AG09309 (cell line): Measurements from ENCODE around the gene TRIM38.

Experiments used
- DNase-seq: peaks from one replicate; pipeline ENCODE4 v3.0.0-alpha.2; 2010; ENCODE audit warnings: low read depth
- H3K4me3 ChIP-seq: 2 replicates; pipeline ENCODE4 v1.5.1; 2011; ENCODE audit warnings: mild to moderate bottlenecking, low read depth, low read length, moderate library complexity; ENCODE audit not compliant: control insufficient read depth
- TF ChIP-seq, protein P1 (sequence below): IDR thresholded peaks from 2 replicates; pipeline ENCODE4 v1.5.1; 2011; ENCODE audit warnings: mild to moderate bottlenecking, low read depth, low read length, inconsistent platforms; ENCODE audit not compliant: insufficient read depth, control insufficient read depth; ENCODE audit errors: missing control alignments

TRIM38 gene

DNA sequence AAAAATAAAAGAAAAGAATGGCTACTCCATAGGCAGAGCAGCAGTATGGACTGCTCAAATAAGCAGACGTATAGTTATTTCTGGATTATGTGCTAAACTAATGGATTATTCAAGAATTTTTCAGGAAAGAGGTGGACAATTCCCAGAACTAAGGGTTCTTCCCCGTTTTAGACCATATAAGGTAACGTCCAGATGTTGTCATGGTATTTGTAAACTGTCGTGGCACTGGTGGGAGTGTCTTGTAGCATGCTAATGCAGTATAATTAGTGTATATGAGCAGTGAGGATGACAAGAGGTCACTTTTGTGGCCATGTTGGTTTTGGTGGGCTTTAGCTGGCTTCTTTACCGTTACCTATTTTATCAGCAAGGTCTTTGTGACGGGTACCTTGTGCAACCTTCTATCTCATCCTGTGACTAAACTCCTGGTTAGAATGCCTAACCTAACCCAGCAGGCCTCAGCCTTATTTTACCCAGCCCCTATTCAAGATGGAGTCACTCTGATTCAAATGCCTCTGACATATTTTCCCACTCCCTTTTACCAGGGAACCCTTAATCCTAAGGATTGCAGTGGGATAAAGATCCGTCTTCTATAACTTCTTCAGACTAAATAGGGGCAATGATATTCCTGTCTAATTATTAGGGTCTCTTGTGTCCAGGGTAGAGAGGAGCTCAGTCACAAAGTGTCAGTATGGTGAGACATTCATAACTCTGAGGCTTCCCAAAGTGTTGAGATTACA is 11.1 kb upstream of the TRIM38 start:
- TF ChIP-seq, protein P1, sequence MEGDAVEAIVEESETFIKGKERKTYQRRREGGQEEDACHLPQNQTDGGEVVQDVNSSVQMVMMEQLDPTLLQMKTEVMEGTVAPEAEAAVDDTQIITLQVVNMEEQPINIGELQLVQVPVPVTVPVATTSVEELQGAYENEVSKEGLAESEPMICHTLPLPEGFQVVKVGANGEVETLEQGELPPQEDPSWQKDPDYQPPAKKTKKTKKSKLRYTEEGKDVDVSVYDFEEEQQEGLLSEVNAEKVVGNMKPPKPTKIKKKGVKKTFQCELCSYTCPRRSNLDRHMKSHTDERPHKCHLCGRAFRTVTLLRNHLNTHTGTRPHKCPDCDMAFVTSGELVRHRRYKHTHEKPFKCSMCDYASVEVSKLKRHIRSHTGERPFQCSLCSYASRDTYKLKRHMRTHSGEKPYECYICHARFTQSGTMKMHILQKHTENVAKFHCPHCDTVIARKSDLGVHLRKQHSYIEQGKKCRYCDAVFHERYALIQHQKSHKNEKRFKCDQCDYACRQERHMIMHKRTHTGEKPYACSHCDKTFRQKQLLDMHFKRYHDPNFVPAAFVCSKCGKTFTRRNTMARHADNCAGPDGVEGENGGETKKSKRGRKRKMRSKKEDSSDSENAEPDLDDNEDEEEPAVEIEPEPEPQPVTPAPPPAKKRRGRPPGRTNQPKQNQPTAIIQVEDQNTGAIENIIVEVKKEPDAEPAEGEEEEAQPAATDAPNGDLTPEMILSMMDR: no peak
- no peak overlapping the region for H3K4me3 ChIP-seq
- DNase-seq: no peak

DNA sequence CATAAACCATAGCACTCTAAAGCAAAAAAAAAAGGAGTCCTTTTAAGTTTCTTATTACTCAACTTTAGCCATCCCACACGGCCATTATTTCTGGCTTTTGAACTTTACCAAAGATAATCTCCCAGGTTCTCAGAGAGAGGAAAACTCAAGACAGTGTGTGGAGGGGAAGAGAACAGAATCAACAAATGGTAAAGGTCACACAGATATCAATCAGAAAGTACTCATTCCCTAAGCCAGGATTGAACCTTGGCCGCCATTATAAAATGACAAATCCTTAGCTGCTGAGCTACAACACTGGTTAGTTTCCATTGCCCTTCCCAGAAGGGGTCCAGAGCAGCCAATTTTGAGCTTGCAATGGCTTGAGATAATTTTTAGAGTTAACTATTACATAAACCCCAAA is 10.1 kb upstream of the TRIM38 start:
- H3K4me3 ChIP-seq: no peak overlapping the region
- TF ChIP-seq, protein P1: no peak
- DNase-seq: no peak

DNA sequence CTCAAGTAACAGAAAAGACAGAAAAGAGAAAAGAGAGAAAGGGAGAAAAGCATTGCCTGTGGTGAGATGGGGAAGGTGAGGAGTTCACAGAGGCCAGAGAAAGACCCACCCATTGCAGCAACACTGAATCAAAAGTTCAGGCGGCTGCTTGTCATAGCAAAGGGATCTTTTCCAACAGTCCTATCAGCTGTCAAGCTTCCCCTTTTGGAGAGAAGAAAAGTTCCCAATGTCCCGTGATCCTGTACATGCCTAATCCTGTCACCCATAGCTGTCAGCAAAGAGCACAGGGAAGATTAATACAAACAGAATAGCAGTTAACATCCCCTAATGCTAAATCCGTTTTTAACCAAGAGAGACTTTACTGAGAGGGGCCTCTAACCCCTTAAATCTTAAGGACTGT is 8.9 kb upstream of the TRIM38 start:
- DNase-seq: no peak
- TF ChIP-seq, protein P1: no peak
- H3K4me3 ChIP-seq: no peak overlapping the region

DNA sequence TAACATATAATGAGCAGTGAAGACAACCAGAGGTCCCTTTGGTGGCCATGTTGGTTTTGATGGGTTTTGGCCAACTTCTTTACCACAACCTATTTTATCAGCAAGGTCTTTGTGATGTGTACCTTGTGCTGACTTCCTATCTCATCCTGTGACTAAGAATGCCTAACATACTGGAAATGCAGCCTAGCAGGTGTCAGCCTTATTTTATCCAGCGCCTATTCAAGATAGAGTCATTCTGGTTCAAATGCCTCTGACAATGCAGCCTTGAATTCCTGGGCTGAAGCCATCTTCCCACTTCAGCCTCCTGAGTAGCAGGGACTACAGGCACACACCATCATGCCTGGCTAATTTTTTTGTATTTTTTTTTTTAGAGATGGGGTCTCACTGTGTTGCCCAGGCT is 7.8 kb upstream of the TRIM38 start:
- TF ChIP-seq, protein P1: no peak

DNA sequence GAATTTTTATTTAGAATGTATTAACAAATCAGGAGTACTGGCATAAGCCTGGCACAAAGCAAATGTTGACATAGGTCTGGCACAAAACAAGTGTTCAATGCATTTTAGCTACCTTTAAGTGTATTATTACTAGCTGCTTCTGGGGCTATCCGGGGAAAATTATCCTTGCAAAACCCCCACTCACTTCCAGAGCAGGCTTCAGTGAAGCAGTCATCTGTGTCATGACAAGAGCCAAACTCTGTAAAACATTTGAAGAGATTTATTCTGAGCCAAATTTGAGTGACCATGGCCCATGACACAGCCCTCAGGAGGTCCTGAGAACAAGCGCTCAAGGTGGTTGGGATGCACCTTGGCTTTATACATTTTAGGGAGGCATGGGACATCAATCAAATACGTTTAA is 6.4 kb upstream of the TRIM38 start:
- no peak for DNase-seq
- H3K4me3 ChIP-seq: no peak overlapping the region
- TF ChIP-seq, protein P1: no peak

More for the DNA sequence above, 7.8 kb upstream of the TRIM38 start:
- no peak overlapping the region for H3K4me3 ChIP-seq
- no peak for DNase-seq

DNA sequence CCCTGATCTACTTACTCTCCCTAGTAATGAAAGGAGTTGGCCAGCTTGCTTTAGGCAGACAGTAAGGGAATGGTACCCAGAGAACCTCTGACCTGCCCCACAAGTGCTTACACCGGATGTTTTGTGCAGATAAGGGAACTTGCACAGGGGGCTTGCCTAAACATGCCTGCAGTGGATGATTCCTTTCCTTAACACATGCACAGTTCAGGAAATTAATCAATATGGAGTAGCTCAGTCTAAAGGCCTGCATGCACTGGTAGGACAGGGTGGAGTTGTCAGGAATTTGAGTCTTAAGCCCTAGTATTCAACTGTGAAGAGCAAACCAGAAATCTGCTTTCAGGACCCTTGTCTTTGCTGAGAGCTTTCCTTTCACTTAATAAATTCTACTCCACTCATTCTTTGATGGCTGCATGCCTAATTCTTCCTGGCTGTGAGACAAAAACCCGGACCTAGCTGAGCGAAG is 3.9 kb upstream of the TRIM38 start:
- DNase-seq: no peak
- TF ChIP-seq, protein P1: no peak
- H3K4me3 ChIP-seq: no peak overlapping the region
